Activated CD8-positive, alpha-beta T cell treated with anti-CD3 and anti-CD28 coated beads for 36 hours (primary cell): ENCODE data around the gene SYNPO. TPM values are rescaled to one million over a fixed set of nuclear protein-coding genes. Genes with fewer than 3 reads are reported as not detected.

Experiments
- ATAC-seq: fragments of 200-7000 bp; cut with Tn5 transposase; one replicate; pipeline ENCODE4 v1.10.0; 2021; ENCODE audit warnings: mild to moderate bottlenecking, moderate library complexity
- CTCF ChIA-PET: fragments of 350-600 bp; sonication (Branson Sonifier 250); formaldehyde crosslinking; loops from one replicate; lab custom pipeline; 2021; ENCODE audit warnings: antibody characterized with exemption; lab: Charles Lee
- POLR2A ChIA-PET: fragments of 350-600 bp; sonication (Branson Sonifier 250); formaldehyde crosslinking; loops from one replicate; lab custom pipeline; 2021; ENCODE audit warnings: antibody characterized with exemption; lab: Charles Lee
- DNase-seq: peaks from one replicate; pipeline ENCODE4 v3.0.0-alpha.2; 2020
- H3K27ac Mint-ChIP-seq: one replicate; pipeline ENCODE4 v1.8.0; 2021; ENCODE audit warnings: mild to moderate bottlenecking, mixed read lengths
- H3K27me3 Mint-ChIP-seq: one replicate; pipeline ENCODE4 v1.8.0; 2021; ENCODE audit warnings: mixed read lengths
- H3K36me3 Mint-ChIP-seq: one replicate; pipeline ENCODE4 v1.8.0; 2021; ENCODE audit warnings: low read depth, mixed read lengths
- H3K4me1 Mint-ChIP-seq: one replicate; pipeline ENCODE4 v1.8.0; 2021; ENCODE audit warnings: low read depth, mixed read lengths
- H3K4me3 Mint-ChIP-seq: one replicate; pipeline ENCODE4 v1.8.0; 2021; ENCODE audit warnings: mild to moderate bottlenecking, moderate library complexity, mixed read lengths
- H3K9me3 Mint-ChIP-seq: one replicate; pipeline ENCODE4 v1.8.0; 2021; ENCODE audit warnings: mixed read lengths
- intact Hi-C: fragments of 100-400 bp; cut with micrococcal nuclease; formaldehyde crosslinking; loops from one replicate; pipeline ENCODE4 v1.10.0; 2022
- total RNA-seq, 2 experiments: library from RNA; stranded (reverse); gene quantifications; one replicate each; pipeline ENCODE4 v1.2.3, GENCODE V29; 2021
- TF ChIP-seq, protein P1 (sequence below): fragments of 200-600 bp; IDR thresholded peaks from one replicate; pipeline ENCODE4 v1.8.0; 2022; ENCODE audit warnings: antibody characterized with exemption, mild to moderate bottlenecking

SYNPO gene
- total RNA-seq, 2 experiments from 2014 or later: 0.18 to 0.22 TPM

GRCh38 chr5:150599917-150600511 lies 40.4 kb upstream of the SYNPO start:
- no peak overlapping the region for H3K27ac Mint-ChIP-seq

DNA sequence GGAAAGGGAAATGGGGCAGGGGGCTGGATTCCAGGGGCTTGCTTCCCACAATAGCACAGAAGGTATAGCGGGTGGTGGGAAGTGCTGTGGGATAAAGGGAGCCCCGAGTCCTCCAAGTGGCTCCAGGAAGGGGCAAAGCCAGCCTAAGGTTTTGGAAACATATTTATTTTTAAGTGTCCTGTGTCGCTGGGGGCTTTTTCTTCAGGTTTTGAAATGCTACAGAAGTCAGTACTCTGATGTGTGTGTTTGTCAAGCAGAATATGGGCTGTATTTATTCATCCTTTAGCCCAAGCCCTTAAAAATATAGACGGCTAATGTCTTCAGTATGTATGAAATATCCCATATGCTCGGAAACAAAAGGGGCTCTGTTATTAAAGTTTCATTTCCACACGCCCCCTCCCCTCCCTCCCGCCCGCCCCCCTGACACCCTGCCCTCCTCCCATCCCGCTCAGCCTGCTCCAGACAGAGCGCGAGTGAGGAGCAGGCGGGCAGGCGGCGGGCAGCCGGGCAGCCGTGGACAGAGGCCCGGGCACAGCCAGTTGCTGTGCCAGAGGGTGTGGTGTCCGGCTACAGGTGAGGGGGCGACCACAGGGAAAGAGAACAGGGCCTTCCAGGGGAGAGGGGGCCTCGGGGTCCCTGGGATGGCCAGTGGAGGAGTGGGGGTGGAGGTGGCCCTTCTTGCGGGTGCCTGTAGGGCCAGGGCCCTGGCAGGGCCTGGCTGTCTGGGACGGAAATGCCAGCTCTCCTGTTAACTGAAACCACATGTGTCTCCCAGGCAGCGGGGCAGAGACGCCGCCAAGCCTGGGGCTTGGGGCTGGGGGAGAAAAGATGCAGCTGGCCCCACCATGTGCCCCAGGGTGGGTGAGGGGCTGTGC lies 39.6 kb upstream of the SYNPO start:
- H3K4me1 Mint-ChIP-seq: no peaks in the 10 kb centered on the region
- ATAC-seq: no peak
- intact Hi-C loops: no loop called here
- ChIA-PET POLR2A (no interaction called here), CTCF (no interaction called here)
- DNase-seq: no peak
- H3K9me3 Mint-ChIP-seq: no peaks in the 10 kb centered on the region
- no peak overlapping the region for H3K27ac Mint-ChIP-seq
- TF ChIP-seq, protein P1, sequence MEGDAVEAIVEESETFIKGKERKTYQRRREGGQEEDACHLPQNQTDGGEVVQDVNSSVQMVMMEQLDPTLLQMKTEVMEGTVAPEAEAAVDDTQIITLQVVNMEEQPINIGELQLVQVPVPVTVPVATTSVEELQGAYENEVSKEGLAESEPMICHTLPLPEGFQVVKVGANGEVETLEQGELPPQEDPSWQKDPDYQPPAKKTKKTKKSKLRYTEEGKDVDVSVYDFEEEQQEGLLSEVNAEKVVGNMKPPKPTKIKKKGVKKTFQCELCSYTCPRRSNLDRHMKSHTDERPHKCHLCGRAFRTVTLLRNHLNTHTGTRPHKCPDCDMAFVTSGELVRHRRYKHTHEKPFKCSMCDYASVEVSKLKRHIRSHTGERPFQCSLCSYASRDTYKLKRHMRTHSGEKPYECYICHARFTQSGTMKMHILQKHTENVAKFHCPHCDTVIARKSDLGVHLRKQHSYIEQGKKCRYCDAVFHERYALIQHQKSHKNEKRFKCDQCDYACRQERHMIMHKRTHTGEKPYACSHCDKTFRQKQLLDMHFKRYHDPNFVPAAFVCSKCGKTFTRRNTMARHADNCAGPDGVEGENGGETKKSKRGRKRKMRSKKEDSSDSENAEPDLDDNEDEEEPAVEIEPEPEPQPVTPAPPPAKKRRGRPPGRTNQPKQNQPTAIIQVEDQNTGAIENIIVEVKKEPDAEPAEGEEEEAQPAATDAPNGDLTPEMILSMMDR: no peak
- no peaks in the 10 kb centered on the region for H3K36me3 Mint-ChIP-seq
- no peaks in the 10 kb centered on the region for H3K27me3 Mint-ChIP-seq
- no peak overlapping the region for H3K4me3 Mint-ChIP-seq

More at GRCh38 chr5:150599917-150600511, 40.4 kb upstream of the SYNPO start:
- TF ChIP-seq, protein P1: no peak
- Mint-ChIP-seq H3K4me1 (no peaks in the 10 kb centered on the region), H3K36me3 (no peaks in the 10 kb centered on the region), H3K27me3 (no peaks in the 10 kb centered on the region), H3K9me3 (no peaks in the 10 kb centered on the region), H3K4me3 (no peak overlapping the region)
- intact Hi-C loops: no loop called here
- ATAC-seq (no peak), DNase-seq (no peak)
- ChIA-PET POLR2A (no interaction called here), CTCF (no interaction called here)

GRCh38 chr5:150601491-150602345 lies 38.7 kb upstream of the SYNPO start:
- DNase-seq: no peak
- intact Hi-C loops: no loop called here
- no peak for ATAC-seq
- no peaks in the 10 kb centered on the region for H3K9me3 Mint-ChIP-seq
- TF ChIP-seq, protein P1: no peak
- no peak overlapping the region for H3K27ac Mint-ChIP-seq
- CTCF ChIA-PET: no interaction called here
- no peaks in the 10 kb centered on the region for H3K27me3 Mint-ChIP-seq
- no peaks in the 10 kb centered on the region for H3K4me1 Mint-ChIP-seq
- POLR2A ChIA-PET: no interaction called here
- H3K4me3 Mint-ChIP-seq: no peak overlapping the region
- H3K36me3 Mint-ChIP-seq: no peaks in the 10 kb centered on the region

DNA sequence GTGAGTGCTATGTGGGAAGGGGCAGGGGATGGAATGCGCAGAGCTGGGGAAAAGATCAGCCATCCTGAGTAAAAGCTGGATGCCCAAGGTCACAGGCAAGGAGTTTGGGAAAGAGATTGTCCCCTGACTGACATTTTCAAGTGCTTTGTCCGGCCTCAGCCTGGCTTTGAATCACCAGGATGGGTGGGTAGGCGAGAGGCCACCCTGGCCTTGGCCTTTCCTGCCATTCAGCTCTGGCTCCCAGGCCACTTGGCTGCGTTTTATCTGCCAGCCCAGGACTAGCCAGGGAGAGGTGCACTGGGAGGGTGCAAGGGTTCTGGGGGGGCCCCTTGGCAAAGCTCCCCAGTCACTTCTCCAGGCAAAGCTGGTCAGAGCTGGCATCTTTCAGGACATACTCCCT lies 37.4 kb upstream of the SYNPO start:
- CTCF ChIA-PET: no interaction called here
- Mint-ChIP-seq H3K27me3 (no peaks in the 10 kb centered on the region), H3K4me3 (no peak overlapping the region), H3K4me1 (no peaks in the 10 kb centered on the region), H3K9me3 (no peaks in the 10 kb centered on the region), H3K27ac (no peak overlapping the region), H3K36me3 (no peaks in the 10 kb centered on the region)
- TF ChIP-seq, protein P1: no peak
- ATAC-seq (no peak), DNase-seq (no peak)
- intact Hi-C loops: no loop called here
- POLR2A ChIA-PET: no interaction called here
